Trophoblast cell (in vitro differentiated cells and primary cell): ENCODE data around the gene P2RY2.

Source experiments
- DNase-seq, 2 donors: peaks; one replicate each; pipeline ENCODE4 v3.0.0-alpha.2; 2016
- H2AFZ ChIP-seq: 2 replicates; pipeline ENCODE4 v1.6.1; 2013; ENCODE audit warnings: low read length, moderate library complexity, mild to moderate bottlenecking; ENCODE audit not compliant: insufficient read depth, poor library complexity
- H2AK5ac ChIP-seq: 2 replicates; pipeline ENCODE4 v1.6.1; 2013; ENCODE audit warnings: mild to moderate bottlenecking, low read length
- H2BK120ac ChIP-seq: 2 replicates; pipeline ENCODE4 v1.6.1; 2013; ENCODE audit warnings: low read length, mild to moderate bottlenecking, moderate library complexity; ENCODE audit not compliant: insufficient read depth, poor library complexity
- H2BK12ac ChIP-seq: 2 replicates; pipeline ENCODE4 v1.6.1; 2013; ENCODE audit warnings: mild to moderate bottlenecking, low read length, moderate library complexity
- H2BK5ac ChIP-seq: 2 replicates; pipeline ENCODE4 v1.6.1; 2013; ENCODE audit warnings: low read length, low read depth, moderate library complexity, mild to moderate bottlenecking; ENCODE audit not compliant: poor library complexity
- H3K14ac ChIP-seq: 2 replicates; pipeline ENCODE4 v1.6.1; 2013; ENCODE audit warnings: mild to moderate bottlenecking, low read length
- H3K18ac ChIP-seq: 2 replicates; pipeline ENCODE4 v1.6.1; 2013; ENCODE audit warnings: mild to moderate bottlenecking, low read length
- H3K23ac ChIP-seq: 2 replicates; pipeline ENCODE4 v1.6.1; 2013; ENCODE audit warnings: low read length
- H3K27ac ChIP-seq: 2 replicates; pipeline ENCODE4 v1.5.1; 2013; ENCODE audit warnings: low read depth, mild to moderate bottlenecking, inconsistent platforms, low read length, moderate library complexity
- H3K27me3 ChIP-seq: 2 replicates; pipeline ENCODE4 v1.6.1; 2013; ENCODE audit warnings: inconsistent platforms, mild to moderate bottlenecking, low read length, moderate library complexity; ENCODE audit not compliant: insufficient read depth
- H3K36me3 ChIP-seq, 2 experiments: 1 replicate in 1 of 2; 2 replicates in 1 of 2; pipeline ENCODE4 v1.6.1; 2013; ENCODE audit warnings: low read length in 2 of 2, mild to moderate bottlenecking in 2 of 2, moderate library complexity in 1 of 2; ENCODE audit not compliant: insufficient read depth in 2 of 2, control insufficient read depth in 1 of 2
- H3K4ac ChIP-seq: 2 replicates; pipeline ENCODE4 v1.6.1; 2013; ENCODE audit warnings: low read depth, mild to moderate bottlenecking, low read length, moderate library complexity
- H3K4me1 ChIP-seq, 2 experiments: 1 replicate in 1 of 2; 2 replicates in 1 of 2; pipeline ENCODE4 v1.6.1; 2013; ENCODE audit warnings: low read length in 2 of 2, mild to moderate bottlenecking in 2 of 2, moderate library complexity in 1 of 2; ENCODE audit not compliant: insufficient read depth in 2 of 2, control insufficient read depth in 1 of 2
- H3K4me2 ChIP-seq: 2 replicates; pipeline ENCODE4 v1.6.1; 2013; ENCODE audit warnings: inconsistent platforms, mild to moderate bottlenecking, low read length, moderate library complexity
- H3K4me3 ChIP-seq: 2 replicates; pipeline ENCODE4 v1.5.1; 2013; ENCODE audit warnings: mild to moderate bottlenecking, low read depth, low read length, inconsistent platforms
- H3K79me1 ChIP-seq: one replicate; pipeline ENCODE4 v1.6.1; 2013; ENCODE audit warnings: low read length
- H3K79me2 ChIP-seq: 2 replicates; pipeline ENCODE4 v1.6.1; 2013; ENCODE audit warnings: low read length, mild to moderate bottlenecking; ENCODE audit not compliant: control insufficient read depth, insufficient read depth, poor library complexity
- H3K9ac ChIP-seq: 2 replicates; pipeline ENCODE4 v1.6.1; 2013; ENCODE audit warnings: mild to moderate bottlenecking, low read length
- H3K9me3 ChIP-seq: 2 replicates; pipeline ENCODE4 v1.6.1; 2013; ENCODE audit warnings: low read depth, mild to moderate bottlenecking, control low read depth, inconsistent platforms, low read length; ENCODE audit not compliant: insufficient read depth
- H4K12ac ChIP-seq: 2 replicates; pipeline ENCODE4 v1.6.1; 2013; ENCODE audit warnings: low read depth, mild to moderate bottlenecking, low read length, moderate library complexity
- H4K8ac ChIP-seq: 2 replicates; pipeline ENCODE4 v1.6.1; 2013; ENCODE audit warnings: low read depth, mild to moderate bottlenecking, low read length, moderate library complexity
- H4K91ac ChIP-seq: one replicate; pipeline ENCODE4 v1.6.1; 2013; ENCODE audit warnings: low read depth, mild to moderate bottlenecking, low read length, moderate library complexity
- WGBS: extraction: QIAGEN DNeasy Blood & Tissue Kit; methylation state at CpG from one replicate; pipeline ENCODE4 v1.1.7; 2013; ENCODE audit warnings: missing lambda C conversion rate; ENCODE audit not compliant: insufficient read length, insufficient coverage; ENCODE audit errors: extremely low coverage; 5-methylcytosine and 5-hydroxymethylcytosine counted together

Gene P2RY2

GRCh38 chr11:73176145-73176873 is 41.8 kb upstream of the P2RY2 start:
- no peak overlapping the region for H2AK5ac ChIP-seq
- H4K8ac ChIP-seq = no peak overlapping the region
- no peak overlapping the region for H4K12ac ChIP-seq
- H4K91ac ChIP-seq = peak overlapping the region; percentile 17
- H3K27me3 ChIP-seq = no peaks in the 10 kb centered on the region
- no peak for DNase-seq
- H3K36me3 ChIP-seq = no peaks in the 10 kb centered on the region
- no peak overlapping the region for H3K4me2 ChIP-seq
- no peak overlapping the region for H2BK12ac ChIP-seq
- H2BK5ac ChIP-seq = no peak overlapping the region
- peaks cover 5% of the 10 kb centered on the region in 2 experiments for H3K4me1 ChIP-seq
- H3K9ac ChIP-seq = no peak overlapping the region
- no peak overlapping the region for H3K18ac ChIP-seq
- H3K27ac ChIP-seq = no peak overlapping the region
- no peak overlapping the region for H3K4ac ChIP-seq
- no peak overlapping the region for H2AFZ ChIP-seq
- H3K14ac ChIP-seq = no peak overlapping the region
- H3K79me1 ChIP-seq = no peaks in the 10 kb centered on the region
- H3K79me2 ChIP-seq = no peaks in the 10 kb centered on the region
- no peak overlapping the region for H3K4me3 ChIP-seq
- WGBS = no CpG with 5 or more reads among the region's 5 CpGs
- no peak overlapping the region for H2BK120ac ChIP-seq
- H3K23ac ChIP-seq = no peak overlapping the region
- no peaks in the 10 kb centered on the region for H3K9me3 ChIP-seq

DNA sequence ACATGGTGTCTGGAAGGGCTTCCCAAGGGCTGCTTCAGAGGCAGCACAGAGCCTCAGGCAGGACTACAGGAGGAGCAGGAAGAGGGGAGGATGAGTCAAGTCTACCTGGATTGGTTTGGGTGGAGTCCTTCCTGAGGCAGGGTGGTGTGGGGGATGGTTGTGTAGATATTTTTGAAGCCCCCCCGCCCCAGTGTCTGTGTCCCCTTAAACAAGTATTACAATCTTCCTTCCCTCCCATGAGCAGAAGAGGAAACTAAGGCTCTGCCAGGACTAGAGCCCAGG is 41.3 kb upstream of the P2RY2 start:
- Histone ChIP-seq H3K9me3 (no peaks in the 10 kb centered on the region), H2BK5ac (no peak overlapping the region), H4K12ac (no peak overlapping the region), H2BK120ac (no peak overlapping the region), H4K8ac (no peak overlapping the region), H3K18ac (no peak overlapping the region), H3K4ac (no peak overlapping the region), H3K9ac (no peak overlapping the region), H3K79me1 (no peaks in the 10 kb centered on the region), H3K4me3 (no peak overlapping the region), H2AFZ (no peak overlapping the region), H4K91ac (no peak overlapping the region), H3K27ac (no peak overlapping the region), H3K27me3 (no peaks in the 10 kb centered on the region), H3K79me2 (no peaks in the 10 kb centered on the region), H3K4me2 (no peak overlapping the region), H2AK5ac (no peak overlapping the region), H2BK12ac (no peak overlapping the region), H3K4me1 (peaks cover 5% of the 10 kb centered on the region in 2 experiments), H3K23ac (no peak overlapping the region), H3K14ac (no peak overlapping the region), H3K36me3 (no peaks in the 10 kb centered on the region)
- no peak for DNase-seq
- WGBS = no CpG with 5 or more reads among the region's 1 CpG

GRCh38 chr11:73177380-73177777 is 40.7 kb upstream of the P2RY2 start:
- H3K23ac ChIP-seq = no peak overlapping the region
- no peak overlapping the region for H3K9ac ChIP-seq
- H3K9me3 ChIP-seq = no peaks in the 10 kb centered on the region
- H3K27ac ChIP-seq = no peak overlapping the region
- H4K8ac ChIP-seq = no peak overlapping the region
- DNase-seq = no peak
- no peak overlapping the region for H2AFZ ChIP-seq
- no peak overlapping the region for H4K12ac ChIP-seq
- no peaks in the 10 kb centered on the region for H3K79me1 ChIP-seq
- H3K79me2 ChIP-seq = no peaks in the 10 kb centered on the region
- H2BK12ac ChIP-seq = no peak overlapping the region
- no peak overlapping the region for H4K91ac ChIP-seq
- no CpG with 5 or more reads among the region's 3 CpGs for WGBS
- H3K4me1 ChIP-seq = peaks cover 5% of the 10 kb centered on the region in 2 experiments
- no peak overlapping the region for H2AK5ac ChIP-seq
- no peak overlapping the region for H3K4ac ChIP-seq
- H2BK5ac ChIP-seq = no peak overlapping the region
- H3K4me3 ChIP-seq = no peak overlapping the region
- no peak overlapping the region for H2BK120ac ChIP-seq
- no peak overlapping the region for H3K14ac ChIP-seq
- no peaks in the 10 kb centered on the region for H3K27me3 ChIP-seq
- no peaks in the 10 kb centered on the region for H3K36me3 ChIP-seq
- H3K18ac ChIP-seq = no peak overlapping the region
- H3K4me2 ChIP-seq = no peak overlapping the region

DNA sequence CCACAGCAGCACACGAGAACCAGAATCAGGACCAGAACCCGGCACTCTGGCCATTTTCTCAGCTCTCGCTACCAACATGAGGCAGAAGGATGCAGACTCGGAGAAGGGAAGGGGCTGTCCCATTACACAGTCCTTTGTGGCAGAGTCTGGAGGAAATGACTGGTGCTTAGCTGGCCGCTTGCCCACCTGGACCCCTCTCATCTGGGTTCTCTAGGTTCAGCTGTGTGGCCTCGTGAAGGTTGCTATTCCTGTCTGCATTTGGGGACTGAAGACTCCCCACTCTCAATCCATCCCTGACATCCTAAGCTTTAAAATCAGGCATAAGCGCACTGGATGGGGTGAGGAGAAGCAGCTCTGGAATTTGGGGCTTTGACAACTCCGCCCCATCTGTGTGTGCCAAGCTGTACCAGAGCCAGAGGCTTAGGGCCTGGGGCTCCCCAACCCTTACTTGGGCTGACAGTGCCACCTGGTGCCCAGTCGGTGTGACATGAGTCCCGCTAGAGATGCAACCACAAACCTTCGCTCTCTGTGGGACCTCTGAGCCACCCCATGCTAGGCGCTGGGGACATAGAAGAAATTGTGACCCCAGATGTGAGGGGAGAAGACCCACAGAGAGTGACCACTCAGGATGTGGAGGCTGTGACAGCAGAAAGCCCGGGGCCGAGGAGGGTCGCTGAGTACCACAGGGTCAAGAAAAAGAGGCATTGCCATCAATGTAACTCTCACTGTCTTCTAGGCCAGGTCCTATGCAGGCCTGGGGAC is 40.1 kb upstream of the P2RY2 start:
- Histone ChIP-seq H3K27ac (no peak overlapping the region), H3K79me2 (no peaks in the 10 kb centered on the region), H4K12ac (no peak overlapping the region), H3K4ac (no peak overlapping the region), H4K91ac (no peak overlapping the region), H3K27me3 (no peaks in the 10 kb centered on the region), H3K4me1 (peaks cover 5% of the 10 kb centered on the region in 2 experiments), H3K18ac (no peak overlapping the region), H3K23ac (no peak overlapping the region), H2AK5ac (no peak overlapping the region), H3K14ac (no peak overlapping the region), H3K36me3 (no peaks in the 10 kb centered on the region), H4K8ac (no peak overlapping the region), H2BK12ac (no peak overlapping the region), H2BK5ac (no peak overlapping the region), H2AFZ (no peak overlapping the region), H3K4me3 (no peak overlapping the region), H3K79me1 (no peaks in the 10 kb centered on the region), H3K9ac (no peak overlapping the region), H2BK120ac (no peak overlapping the region), H3K9me3 (no peaks in the 10 kb centered on the region), H3K4me2 (no peak overlapping the region)
- DNase-seq = peak; percentile 49 to 75
- no CpG with 5 or more reads among the region's 15 CpGs for WGBS
